ENCODE measurements around the gene MKX. TPM values are rescaled to one million over a fixed set of nuclear protein-coding genes. Genes with fewer than 3 reads are reported as not detected.

MKX gene
- total and polyA plus RNA-seq, 2 donors (not counting 1 experiment from before 2014, with no cell fraction given): not detected

GRCh38 chr10:27638071-27638750 is 107.4 kb downstream of the MKX start:
- CTCF ChIA-PET: no interaction called here
- no peak for TF ChIP-seq CTCF (IDR thresholded peaks at IDR 0.05)

GRCh38 chr10:27637601-27638000 is 108.0 kb downstream of the MKX start:
- Mint-ChIP-seq H3K27me3 (no peaks in the 10 kb centered on the region), H3K4me1 (no peaks in the 10 kb centered on the region), H3K27ac (no peak overlapping the region), H3K9me3 (ENCODE audit: insufficient read depth) (peaks cover 3% of the 10 kb centered on the region), H3K4me3 (no peak overlapping the region)
- no peaks in the 10 kb centered on the region for H3K79me2 ChIP-seq (ENCODE audit: control insufficient read depth, insufficient read depth, low read length)
- ChIA-PET POLR2A (no interaction called here), CTCF (no interaction called here)
- no peak overlapping the region for H2AFZ ChIP-seq (ENCODE audit: insufficient read depth, low read depth, low read length, poor library complexity, severe bottlenecking)
- H3K4me1 ChIP-seq (ENCODE audit: control insufficient read depth in 2 of 2, insufficient read depth in 2 of 2, low read length in 2 of 2): no peaks in the 10 kb centered on the region
- H3K9ac ChIP-seq (ENCODE audit: low read length): no peak overlapping the region
- DNase-seq (no peak), ATAC-seq (ENCODE audit: low read depth) (no peak)
- H4K20me1 ChIP-seq (ENCODE audit: control insufficient read depth, insufficient read depth, low read length, poor library complexity, severe bottlenecking): no peaks in the 10 kb centered on the region
- WGBS (ENCODE audit: insufficient coverage): 80% methylated on average over 1 of the region's 2 CpGs
- no peak overlapping the region for H3K4me2 ChIP-seq (replicated peaks; ENCODE audit: low read depth, low read length, poor library complexity, severe bottlenecking)
- no peaks in the 10 kb centered on the region for H3K36me3 ChIP-seq (replicated peaks in 1 of 2; ENCODE audit: control extremely low read depth in 1 of 2, control insufficient read depth in 1 of 2, extremely low read depth in 1 of 2, insufficient read depth in 2 of 2, low read length in 1 of 2)
- no peaks in the 10 kb centered on the region for H3K27me3 ChIP-seq (replicated peaks in 1 of 4; ENCODE audit: control extremely low read depth in 1 of 4, control insufficient read depth in 3 of 4, insufficient read depth in 4 of 4, low read length in 3 of 4)
- intact Hi-C loops (cut with micrococcal nuclease): no loop called here
- no peak overlapping the region for H3K27ac ChIP-seq (ENCODE audit: low read length in 2 of 2)
- no peaks in the 10 kb centered on the region for H3K9me3 ChIP-seq (ENCODE audit: control extremely low read depth in 1 of 3, control insufficient read depth in 2 of 3, insufficient read depth in 1 of 3, low read length in 2 of 3)
- TF ChIP-seq CTCF (IDR thresholded peaks at IDR 0.05) (no peak), EZH2 (IDR thresholded peaks at IDR 0.05; ENCODE audit: borderline replicate concordance, insufficient read depth, low read depth, low read length, poor library complexity, severe bottlenecking) (no peak)
- H3K4me3 ChIP-seq (ENCODE audit: control extremely low read depth in 1 of 5, extremely low read depth in 1 of 5, insufficient read depth in 1 of 5, low read depth in 2 of 5, low read length in 4 of 5): no peak overlapping the region

More at GRCh38 chr10:27638071-27638750, 107.4 kb downstream of the MKX start:
- POLR2A ChIA-PET: no interaction called here
- Histone ChIP-seq H3K4me3 (ENCODE audit: control extremely low read depth in 1 of 5, extremely low read depth in 1 of 5, insufficient read depth in 1 of 5, low read depth in 2 of 5, low read length in 4 of 5) (no peak overlapping the region), H3K9ac (ENCODE audit: low read length) (no peak overlapping the region), H3K79me2 (ENCODE audit: control insufficient read depth, insufficient read depth, low read length) (no peaks in the 10 kb centered on the region), H3K4me1 (ENCODE audit: control insufficient read depth in 2 of 2, insufficient read depth in 2 of 2, low read length in 2 of 2) (no peaks in the 10 kb centered on the region), H3K9me3 (ENCODE audit: control extremely low read depth in 1 of 3, control insufficient read depth in 2 of 3, insufficient read depth in 1 of 3, low read length in 2 of 3) (peaks cover 0 to under 1% (median 0%) of the 10 kb centered on the region in 3 donors), H4K20me1 (ENCODE audit: control insufficient read depth, insufficient read depth, low read length, poor library complexity, severe bottlenecking) (no peaks in the 10 kb centered on the region), H3K27ac (ENCODE audit: low read length in 2 of 2) (no peak overlapping the region), H3K4me2 (replicated peaks; ENCODE audit: low read depth, low read length, poor library complexity, severe bottlenecking) (no peak overlapping the region), H3K27me3 (replicated peaks in 1 of 4; ENCODE audit: control extremely low read depth in 1 of 4, control insufficient read depth in 3 of 4, insufficient read depth in 4 of 4, low read length in 3 of 4) (no peaks in the 10 kb centered on the region), H2AFZ (ENCODE audit: insufficient read depth, low read depth, low read length, poor library complexity, severe bottlenecking) (no peak overlapping the region), H3K36me3 (replicated peaks in 1 of 2; ENCODE audit: control extremely low read depth in 1 of 2, control insufficient read depth in 1 of 2, extremely low read depth in 1 of 2, insufficient read depth in 2 of 2, low read length in 1 of 2) (no peaks in the 10 kb centered on the region)
- no peaks in the 10 kb centered on the region for H3K4me1 Mint-ChIP-seq
- ATAC-seq (ENCODE audit: low read depth) (no peak), DNase-seq (no peak)
- peaks cover 3% of the 10 kb centered on the region for H3K9me3 Mint-ChIP-seq (ENCODE audit: insufficient read depth)
- intact Hi-C loops (cut with micrococcal nuclease): no loop called here
- 71% methylated on average over 3 of the region's 3 CpGs for WGBS (ENCODE audit: insufficient coverage)
- H3K27me3 Mint-ChIP-seq: no peaks in the 10 kb centered on the region
- no peak overlapping the region for H3K27ac Mint-ChIP-seq
- H3K4me3 Mint-ChIP-seq: no peak overlapping the region

Measured in B cell (primary cell).